HG03159 (cell line): Measurements from ENCODE around the gene SYNE1.

ENCODE experiments used
- ATAC-seq: cut with Tn5 transposase; IDR thresholded peaks from one replicate; pipeline ENCODE4 v1.9.1; 2021; ENCODE audit warnings: mild to moderate bottlenecking, moderate library complexity; ENCODE audit not compliant: unreplicated experiment

Gene SYNE1

GRCh38 chr6:152201120-152201519, 436.0 kb downstream of the SYNE1 start:
- ATAC-seq, result no peak

GRCh38 chr6:152195896-152196295, 441.3 kb downstream of the SYNE1 start:
- ATAC-seq, result no peak

- no peak for ATAC-seq
Measured at GRCh38 chr6:152189736-152190135, 447.4 kb downstream of the SYNE1 start.

GRCh38 chr6:152188011-152188410, 449.2 kb downstream of the SYNE1 start:
- ATAC-seq, result no peak

DNA sequence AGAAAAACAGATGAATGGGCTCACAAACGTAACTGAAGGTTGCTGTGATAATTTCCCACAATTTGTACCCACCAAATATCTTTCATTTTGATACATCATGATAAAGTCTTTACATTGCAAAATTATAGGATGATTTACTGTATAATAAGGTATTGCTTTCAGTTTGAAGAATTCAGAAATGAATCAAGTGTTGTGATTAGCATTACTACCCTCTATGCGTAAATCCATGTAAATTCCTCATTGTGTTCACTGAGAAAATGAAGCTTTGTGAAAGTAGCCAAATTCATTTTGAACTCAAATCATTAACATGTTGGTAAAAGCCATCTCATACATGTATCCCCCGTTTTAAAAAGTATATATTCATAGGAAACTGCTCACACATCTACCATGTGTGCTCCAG, 450.3 kb downstream of the SYNE1 start:
- ATAC-seq, result no peak

DNA sequence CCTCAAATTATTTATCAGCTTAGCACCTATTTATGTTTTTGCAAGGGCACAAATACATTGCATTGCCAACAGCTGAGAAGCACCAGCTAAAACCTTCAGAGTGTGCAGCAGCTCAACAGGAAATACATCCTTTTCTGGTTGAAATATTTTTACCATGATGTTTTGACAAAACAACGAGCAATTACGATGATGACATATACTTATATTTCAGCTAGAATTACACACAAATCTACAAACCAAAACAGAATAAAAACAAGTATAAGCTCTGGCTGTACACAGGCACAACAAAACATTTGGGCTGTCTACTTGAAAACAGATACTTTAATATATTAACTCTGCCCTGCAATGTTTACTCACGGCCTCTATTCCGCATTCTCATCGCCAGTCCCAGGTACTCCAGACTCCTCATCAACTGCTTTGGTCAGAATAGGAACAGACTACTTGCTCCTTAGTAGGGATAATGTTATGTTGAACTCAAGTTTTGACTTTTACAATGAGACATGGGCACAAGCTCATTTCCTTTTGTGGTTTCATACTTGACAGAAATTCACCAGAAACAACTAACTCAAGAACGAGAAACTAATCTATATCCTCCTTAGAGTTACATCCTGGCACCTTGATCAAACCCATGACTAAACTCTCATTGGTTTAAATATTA, 452.1 kb downstream of the SYNE1 start:
- peak; percentile 65 for ATAC-seq

DNA sequence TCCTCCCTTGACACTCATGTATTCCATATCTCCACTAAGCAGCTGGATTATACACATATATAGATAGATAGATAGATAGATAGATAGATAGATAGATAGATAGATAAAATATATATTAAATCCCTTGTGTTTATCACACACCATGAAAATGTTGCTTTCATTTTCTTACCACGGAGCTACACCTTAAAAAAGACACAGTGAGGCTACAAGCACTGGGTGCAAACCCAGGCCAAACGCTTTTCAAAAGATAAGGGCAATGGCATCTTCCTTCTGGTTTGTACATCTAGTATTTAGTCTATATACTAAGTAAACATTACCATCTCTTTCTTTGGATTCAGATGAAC, 452.6 kb downstream of the SYNE1 start:
- ATAC-seq, result peak; percentile 42

DNA sequence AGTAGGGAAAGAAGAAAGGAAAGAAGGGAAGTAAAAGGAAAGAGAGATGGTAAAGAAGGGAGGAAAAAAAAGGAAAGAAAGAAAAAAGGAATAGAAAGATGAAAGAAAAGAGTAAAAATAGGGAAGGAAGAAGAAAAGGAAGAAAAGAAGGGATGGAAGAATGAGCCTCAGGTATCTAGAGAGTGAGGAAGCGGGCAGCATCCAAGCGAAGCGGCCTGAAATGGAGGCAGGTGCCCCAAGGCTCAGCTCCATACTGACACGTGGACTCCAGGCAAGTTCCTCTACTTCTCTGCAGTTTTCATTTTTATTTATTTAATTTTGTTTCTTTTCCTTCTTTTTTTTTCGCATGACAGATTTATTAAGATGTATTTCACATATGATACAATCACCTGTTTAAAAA, 456.6 kb downstream of the SYNE1 start:
- no peak for ATAC-seq

GRCh38 chr6:152176268-152176667, 460.9 kb downstream of the SYNE1 start:
- no peak for ATAC-seq

DNA sequence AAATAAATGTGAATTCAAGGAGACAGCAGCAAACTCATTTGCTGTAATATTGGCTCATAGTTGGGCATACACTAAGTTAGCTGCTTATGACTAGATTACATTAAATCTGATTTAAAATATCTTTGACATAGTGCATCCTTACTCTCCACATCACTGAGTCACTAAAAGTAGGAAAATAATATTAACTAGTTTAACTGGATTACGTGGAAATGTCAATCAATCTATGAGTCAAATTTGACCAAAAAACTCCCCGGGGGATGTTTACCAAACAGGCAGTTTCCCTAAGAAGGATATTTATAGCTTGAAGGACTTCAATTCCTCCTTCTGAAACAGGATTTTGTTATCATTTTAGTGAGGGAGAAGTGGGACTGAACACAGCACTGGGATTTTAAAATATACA, 463.2 kb downstream of the SYNE1 start:
- no peak for ATAC-seq

DNA sequence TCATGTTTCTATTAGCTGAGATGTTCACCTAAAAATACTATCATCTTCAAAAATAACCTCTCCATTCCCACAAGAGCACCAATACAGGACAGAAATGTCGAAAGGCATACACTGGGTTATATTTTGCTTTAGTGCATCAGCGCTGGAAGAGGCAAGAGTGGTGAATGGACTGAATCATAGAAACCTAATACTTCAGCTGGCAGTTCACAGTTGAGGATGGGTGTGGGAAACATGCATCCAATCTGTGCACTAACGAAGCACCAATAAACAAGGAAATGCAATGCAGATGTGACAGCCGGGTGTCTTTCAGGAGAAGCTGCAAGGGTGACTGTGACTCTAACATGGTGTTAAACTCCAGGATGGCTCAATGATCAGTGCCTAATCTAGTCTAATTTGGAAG, 463.8 kb downstream of the SYNE1 start:
- ATAC-seq, result no peak

DNA sequence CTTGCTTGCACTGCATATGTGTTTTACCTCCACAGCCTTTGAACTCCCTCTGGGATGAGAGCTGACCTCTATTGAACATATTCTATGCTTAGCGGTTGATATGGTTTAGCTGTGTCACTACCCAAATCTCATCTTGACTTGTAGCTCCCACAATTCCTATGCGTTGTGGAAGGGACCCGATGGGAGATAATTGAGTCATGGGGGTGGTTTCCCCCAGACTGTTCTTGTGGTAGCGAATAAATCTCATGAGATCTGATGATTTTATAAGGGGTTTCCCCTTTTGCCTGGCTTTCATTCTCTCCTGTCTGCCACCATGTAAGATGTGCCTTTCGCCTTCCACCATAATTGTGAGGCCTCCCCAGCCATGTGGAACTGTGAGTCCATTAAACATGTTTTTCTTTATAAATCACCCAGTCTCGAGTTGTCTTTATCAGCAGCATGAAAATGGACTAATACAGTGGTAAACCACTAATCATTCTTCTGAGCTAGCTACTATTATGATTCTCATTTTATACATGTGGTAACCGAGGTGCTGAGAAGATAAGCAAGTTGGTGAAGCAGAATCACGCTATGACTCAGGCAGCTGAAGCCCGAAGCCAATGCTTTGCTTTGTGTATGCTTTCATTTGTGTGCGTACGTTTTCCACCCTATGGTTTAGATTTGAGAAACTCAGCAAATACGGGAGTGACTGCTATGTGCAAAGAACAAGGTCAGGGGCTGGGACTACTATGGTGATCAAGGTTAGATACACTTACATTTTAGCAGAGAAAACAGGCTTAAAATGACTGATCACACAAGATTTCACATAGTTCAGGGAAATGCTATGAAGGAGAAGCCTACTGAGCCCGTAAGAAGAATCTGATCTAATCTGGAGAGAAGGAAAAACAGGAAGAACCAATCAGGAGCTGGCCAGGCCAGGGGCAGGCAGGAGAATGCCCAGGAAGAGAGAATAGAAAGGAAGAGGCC, 466.2 kb downstream of the SYNE1 start:
- peak; percentile 97 for ATAC-seq

- no peak for ATAC-seq
Measured at GRCh38 chr6:152170313-152170701, 466.9 kb downstream of the SYNE1 start.

DNA sequence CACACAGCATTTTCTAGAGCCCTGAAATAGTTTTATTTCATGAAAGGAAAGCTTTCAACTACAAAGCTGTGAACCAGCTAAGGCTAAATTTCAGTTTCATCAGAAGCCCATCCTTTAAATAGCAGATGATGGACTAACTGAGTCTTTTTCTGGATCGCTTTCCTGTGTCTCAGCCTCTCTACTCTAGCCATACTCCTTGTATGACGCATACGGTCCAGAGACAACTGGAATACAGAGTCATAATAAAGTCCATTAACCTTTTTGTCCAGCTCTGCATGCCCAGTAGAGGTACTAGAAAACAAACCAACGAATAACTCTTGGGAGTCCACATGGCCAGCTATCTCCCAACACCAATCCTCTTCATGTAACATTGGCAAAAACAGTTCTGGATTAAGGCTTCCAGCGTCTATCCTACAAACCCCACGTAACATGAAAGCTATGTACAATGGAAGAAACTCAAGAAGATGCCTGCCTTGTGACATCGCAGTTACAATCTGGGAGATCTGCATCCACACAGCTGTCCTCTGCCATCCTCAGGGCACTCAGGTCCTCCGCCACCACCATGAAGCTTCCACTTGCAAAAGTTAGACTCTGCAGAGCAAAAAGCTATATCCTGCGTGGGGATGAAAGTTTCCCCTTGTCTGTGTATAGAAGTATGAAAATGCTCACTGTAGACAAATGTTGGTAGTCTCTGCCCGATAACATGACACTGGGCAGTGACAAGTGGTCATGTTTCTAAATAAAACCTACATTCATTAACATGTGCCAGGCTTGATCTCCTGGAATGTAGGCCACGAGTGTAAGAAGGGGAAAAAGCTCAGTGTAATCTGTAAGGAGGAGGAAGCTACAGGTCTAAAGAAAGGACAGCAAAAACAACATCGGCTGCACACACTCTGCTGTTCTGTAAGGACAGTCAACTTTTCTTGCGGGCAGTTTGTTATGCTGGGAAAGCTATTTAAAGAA, 469.2 kb downstream of the SYNE1 start:
- ATAC-seq, result no peak

DNA sequence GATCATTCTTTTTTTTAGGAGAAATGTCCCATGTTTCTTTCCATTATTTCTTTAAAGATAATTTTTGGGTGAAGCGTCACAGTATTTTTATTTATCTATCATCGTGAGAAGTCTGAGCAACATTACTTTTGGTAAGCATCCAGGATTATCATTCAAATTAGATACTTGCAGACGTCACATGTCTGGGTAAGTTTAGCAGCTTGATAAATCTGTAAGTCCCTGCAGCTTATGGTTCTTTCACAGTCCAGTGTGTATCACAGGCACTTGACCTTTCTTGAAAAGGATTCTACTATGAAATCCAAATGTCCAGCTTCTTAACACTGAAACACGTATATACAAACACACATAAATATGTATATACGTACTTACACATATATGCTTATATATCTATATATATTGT, 470.3 kb downstream of the SYNE1 start:
- ATAC-seq, result no peak

DNA sequence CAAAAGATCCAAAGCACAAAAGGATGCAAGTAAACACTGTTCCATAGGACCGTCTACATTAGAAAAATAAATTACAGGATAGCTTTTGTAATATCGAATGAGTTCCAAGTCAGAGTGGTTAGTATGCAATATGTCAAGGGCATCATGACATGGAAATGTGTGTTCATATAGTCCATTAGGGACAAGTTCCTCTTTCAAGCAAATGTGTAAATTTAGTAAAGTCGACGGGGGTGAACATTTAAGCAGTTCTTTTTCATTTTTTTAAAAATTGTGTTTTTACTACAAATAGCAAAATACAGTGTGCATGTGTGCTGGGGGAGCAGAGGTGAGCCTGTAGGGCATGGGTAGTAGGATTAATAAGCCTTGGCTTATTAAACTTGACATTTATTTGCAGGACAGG, 470.7 kb downstream of the SYNE1 start:
- no peak for ATAC-seq

- ATAC-seq, result no peak
Measured at GRCh38 chr6:152164957-152165356, 472.2 kb downstream of the SYNE1 start.

DNA sequence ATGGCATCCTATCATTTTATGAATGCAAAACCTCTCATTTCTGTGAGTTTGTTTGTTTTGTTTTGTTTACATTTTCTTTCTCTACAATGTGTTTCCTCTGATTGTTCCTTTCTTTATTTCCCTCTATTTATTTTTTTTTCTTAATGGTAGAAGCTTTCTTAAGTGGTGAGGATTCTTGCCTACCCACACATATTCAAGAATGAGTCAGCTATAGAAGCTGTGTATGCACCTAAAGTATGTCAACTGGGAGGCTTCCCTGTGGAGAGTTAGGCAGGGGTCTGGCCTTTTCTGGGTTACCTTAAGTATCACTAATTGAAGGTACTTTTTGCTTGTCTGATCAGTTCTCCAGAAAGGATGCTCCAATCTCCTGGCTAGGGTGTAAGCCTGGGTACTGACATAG, 475.7 kb downstream of the SYNE1 start:
- ATAC-seq, result no peak

GRCh38 chr6:152160346-152160745, 476.8 kb downstream of the SYNE1 start:
- peak; percentile 91 for ATAC-seq

DNA sequence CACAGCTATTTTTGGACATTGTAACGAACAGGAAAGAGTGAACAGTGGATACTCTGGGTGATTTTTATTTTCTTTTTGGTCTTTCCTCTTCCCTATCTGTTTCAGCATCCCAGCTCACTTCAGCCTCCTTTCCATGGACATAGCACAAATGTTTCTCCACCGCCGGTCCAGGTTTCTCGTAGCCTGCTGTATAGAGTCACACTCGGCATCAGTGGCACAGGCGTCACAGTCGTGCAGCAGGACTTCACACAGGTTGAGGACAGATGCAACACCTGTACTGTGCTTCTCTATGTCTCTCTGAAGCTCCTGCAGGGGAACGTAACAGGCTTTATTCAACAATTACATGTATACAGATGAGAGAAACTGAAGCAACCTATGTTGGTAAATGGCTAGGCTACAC, 481.4 kb downstream of the SYNE1 start:
- no peak for ATAC-seq
